CD4-positive, alpha-beta T cell treated with Interleukin-17A for 4 hours (primary cell): ENCODE measurements around the gene PLD4.
"Not testable (repeated sequence)": the region's sequence is repeated elsewhere in the genome, so short reads cannot be mapped to it uniquely, and the experiment has no call there.

Source experiments
- DNase-seq: peaks from one replicate; pipeline ENCODE4 v3.0.0-alpha.2; 2020; ENCODE audit warnings: mixed read lengths

PLD4 gene

DNA sequence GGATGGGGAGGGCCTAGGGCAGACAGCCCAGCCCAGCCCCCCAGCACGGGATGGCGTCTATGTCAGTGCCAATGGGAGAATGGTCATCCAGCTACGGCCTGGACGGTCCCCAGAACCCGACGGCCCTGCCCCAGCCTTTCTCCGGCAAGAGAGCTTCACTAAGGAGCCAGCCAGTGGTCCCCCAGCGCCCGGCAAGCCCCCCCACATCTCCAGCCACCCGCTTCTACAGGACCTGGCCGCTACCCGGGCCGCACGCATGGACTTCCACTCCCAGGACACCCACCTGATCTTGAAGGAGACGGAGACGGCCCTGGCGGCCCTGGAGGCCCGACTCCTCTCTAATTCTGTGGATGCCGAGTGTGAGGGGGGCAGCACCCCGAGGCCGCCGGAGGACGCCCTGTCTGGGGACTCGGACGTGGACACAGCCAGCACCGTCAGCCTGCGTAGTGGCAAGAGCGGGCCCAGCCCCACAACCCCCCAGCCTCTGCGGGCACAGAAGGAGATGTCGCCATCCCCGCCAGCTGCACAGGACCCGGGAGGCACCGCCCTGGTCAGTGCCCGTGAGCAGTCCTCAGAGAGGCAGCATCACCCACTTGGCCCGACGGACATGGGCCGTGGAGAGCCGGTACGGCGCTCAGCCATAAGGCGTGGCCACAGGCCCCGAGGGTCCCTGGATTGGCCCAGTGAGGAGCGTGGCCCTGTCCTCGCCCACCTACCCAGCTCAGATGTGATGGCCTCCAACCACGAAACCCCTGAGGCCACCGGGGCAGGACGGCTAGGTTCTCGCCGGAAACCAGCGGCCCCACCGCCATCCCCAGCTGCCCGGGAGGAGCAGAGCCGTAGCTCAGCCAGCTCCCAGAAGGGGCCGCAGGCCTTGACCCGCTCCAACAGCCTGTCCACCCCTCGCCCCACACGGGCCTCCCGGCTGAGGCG is 37.7 kb upstream of the PLD4 start:
- no peak for DNase-seq

DNA sequence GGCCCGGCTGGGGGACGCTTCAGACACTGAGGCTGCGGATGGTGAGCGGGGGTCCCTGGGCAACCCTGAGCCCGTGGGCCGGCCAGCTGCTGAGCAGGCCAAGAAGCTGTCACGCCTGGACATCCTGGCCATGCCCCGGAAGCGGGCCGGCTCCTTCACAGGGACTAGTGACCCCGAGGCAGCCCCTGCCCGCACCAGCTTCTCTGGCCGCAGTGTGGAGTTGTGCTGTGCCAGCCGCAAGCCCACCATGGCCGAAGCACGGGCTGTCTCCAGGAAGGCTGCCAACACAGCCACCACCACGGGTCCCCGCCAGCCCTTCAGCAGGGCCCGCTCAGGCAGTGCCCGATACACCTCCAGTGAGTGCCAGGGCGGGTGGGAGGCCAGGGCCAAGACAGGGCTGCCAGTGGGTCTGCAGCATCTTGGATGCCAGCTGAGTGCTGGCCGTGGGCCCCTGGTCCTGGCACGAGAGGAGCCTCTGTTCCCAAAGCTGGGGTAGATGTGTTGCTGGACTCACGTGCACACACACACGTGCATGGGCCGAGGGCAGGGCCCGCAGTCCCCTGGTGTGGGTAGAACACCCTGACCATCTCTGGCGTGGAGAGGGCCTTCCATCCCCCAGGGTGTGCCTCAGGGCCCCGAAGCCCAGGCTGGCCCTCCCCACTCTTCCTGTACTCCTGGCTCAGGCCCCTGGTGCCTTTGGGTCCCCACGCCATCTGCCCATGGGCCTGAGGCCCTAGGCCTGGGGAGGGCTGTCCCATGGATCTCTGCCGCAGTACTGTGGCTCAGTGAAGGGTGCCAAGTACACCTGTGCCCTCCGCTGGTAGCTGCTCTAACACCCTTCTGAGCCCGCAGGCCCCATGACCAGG is 36.8 kb upstream of the PLD4 start:
- DNase-seq, result no peak

DNA sequence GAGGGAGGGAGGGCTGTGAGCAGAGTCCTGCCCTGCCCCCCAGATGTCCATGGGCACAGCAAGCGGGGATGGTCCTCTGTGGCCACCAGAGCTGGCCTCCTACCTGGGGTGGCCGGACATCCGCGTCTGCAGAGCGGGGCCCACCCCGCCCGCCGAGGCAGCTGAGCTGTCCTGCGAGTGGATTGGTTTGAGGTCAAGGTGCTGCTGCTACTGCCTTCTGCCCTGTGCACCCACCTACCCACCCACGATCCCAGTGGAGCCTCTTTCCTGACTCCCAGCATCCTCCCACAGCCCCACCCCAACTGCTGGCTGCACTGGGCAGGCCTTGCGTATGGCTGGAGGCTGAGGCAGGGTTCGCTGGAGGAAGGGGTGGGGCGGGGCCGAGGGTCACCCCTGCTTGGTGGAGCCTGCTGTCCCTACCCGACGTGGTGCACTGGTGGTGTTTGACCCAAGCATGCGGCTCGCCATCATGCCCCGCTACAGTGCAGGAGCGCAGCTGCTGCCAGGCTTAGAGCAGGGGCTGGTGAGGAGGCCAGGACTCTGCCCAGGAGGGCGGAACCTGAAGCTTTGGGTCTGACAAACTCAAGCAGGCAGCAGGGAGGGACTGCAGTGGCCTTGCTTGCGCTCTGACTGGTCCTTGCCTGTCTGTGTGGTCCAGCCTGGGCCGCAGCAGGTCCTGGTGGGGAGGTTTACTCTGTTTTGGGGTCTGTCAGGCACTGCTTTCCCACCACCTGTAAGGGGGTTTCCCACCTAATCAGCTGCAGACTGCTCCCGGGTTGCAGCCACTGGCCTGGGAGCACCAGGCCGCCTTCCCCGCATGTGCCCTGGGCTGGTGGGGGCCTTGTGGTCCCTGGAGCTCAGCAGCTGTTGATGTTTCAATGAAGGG is 35.9 kb upstream of the PLD4 start:
- DNase-seq, result no peak

DNA sequence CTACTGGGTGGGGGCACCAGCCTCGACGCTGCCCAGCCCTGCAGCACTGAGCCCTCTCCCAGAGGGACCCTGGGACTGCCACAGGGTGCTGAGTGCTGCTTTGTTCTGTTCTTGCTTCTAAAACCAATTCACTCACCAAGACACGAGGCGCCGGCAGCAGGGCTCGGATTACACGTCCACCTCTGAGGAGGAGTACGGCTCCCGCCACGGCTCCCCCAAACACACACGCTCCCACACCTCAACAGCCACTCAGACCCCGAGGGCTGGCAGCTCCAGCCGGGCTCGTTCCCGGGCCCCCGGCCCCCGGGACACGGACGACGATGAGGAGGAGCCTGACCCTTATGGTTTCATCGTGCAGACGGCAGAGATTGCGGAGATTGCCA is 35.3 kb upstream of the PLD4 start:
- DNase-seq, result no peak

DNA sequence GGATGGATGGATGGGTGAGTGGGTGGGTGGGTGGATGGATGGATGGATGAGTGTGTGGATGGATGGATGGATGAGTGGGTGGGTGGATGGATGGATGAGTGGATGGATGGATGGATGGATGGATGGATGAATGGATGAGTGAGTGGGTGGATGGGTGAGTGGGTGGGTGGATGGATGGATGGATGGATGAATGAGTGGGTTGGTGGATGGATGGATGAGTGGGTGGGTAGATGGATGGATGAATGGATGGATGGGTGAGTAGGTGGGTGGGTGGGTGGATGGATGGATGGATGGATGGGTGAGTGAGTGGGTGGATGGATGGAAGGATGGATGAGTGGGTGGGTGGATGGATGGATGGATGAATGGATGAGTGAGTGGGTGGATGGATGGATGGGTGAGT is 34.4 kb upstream of the PLD4 start:
- not testable (repeated sequence) for DNase-seq

DNA sequence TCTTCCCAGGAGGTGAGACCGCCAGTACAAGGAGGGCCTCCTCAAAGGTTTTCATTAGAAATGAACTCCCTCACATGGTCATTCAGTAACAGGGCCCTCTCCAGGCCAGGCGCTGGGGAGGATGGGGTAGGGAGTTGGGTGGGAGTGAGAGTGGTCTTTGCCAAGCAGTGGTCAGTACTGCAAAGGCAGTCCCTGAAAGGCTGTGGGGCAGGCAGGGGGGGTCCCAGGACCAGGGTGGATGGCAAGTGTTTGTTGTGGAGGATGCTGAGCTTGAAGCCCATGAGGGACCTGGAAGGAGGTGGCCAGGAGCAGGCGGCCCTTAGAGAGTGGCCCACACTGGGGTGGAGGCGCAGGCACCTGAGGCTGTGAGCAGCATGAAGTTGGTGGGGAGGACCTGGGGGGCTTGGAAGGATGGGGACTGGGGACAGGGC is 33.5 kb upstream of the PLD4 start:
- DNase-seq, result no peak

DNA sequence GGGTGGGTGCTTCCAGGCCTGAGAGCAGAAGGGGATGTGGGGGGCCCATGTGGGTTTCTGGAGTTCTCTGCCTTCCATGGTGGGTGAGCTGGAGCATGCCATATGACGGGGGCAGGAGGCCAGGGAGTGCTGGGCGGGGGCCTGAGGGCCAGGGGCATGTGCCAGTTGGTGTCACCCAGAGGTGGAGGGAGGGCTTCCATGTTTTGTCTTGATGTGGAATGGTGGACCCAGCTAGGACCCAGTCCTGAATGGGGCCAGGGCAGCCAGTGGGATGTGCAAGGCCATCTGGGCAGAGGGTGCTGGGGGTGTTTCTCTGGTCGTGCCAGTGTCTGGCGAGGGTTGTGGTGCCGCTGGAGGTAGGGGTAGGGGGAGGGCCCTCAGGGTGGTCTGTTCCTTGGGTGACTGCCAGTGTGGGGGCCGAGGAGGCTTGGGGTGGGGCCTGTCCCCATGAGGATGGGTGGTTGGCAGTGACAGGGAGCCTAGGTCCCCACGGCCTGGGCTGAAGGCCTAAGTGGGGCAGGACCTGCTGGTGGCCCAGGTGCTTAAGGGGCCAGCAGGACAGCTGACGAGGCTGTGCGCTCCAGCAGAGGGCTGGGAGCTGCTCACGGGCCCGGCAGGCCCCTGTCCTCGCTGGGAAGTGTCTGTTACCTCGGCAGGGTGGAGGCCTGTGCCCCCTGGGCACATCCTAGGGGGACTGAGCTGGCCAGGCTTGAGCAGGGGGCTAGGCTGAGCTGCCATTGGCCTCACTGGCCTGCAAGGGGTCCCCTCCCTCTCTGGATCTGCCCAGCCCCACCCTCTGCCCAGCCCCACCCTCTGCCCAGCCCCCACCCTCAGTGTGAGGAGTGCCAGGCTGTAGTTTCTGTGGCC is 32.8 kb upstream of the PLD4 start:
- no peak for DNase-seq

DNA sequence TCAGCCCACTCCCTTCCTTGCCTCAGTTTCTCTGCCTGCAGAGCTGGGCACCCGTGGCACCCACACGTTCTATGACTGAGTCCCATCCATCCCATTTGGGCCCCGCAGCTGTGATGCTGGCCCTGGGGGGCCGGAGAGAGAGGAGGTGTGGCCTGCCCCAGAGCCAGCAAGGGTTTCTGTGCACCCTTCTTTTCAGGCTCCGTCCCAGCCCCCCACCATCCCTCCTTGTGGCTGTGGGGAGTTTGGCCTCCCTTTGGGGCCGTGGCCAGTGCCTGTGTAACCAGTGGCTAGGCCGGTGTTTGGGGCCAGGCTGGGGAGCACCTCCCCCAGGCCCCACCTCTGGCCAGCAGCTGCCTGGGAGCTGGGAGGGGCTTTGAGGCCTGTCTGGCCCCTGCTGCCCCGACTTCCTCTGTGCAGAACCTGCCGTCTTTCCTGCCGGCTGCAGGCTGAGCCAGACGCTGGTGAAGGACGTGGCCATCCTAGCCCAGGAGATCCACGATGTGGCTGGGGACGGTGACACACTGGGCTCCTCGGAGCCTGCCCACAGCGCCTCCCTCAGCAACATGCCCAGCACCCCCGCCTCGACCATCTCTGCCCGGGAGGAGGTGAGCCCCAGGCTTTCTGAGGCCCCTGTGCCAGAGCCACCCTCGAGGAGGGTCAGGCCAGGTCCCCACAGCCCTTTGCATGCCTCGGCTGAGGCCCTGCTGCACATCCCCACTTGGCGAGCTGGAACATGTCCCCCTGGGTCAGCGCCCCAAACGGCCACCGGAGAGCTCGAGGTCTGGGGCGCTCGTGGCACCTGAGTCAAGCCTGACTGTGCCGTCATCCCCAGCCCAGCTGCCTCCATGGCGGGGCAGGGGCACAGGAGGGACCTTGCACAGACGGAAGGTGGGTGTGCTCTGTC is 31.9 kb upstream of the PLD4 start:
- DNase-seq, result no peak

DNA sequence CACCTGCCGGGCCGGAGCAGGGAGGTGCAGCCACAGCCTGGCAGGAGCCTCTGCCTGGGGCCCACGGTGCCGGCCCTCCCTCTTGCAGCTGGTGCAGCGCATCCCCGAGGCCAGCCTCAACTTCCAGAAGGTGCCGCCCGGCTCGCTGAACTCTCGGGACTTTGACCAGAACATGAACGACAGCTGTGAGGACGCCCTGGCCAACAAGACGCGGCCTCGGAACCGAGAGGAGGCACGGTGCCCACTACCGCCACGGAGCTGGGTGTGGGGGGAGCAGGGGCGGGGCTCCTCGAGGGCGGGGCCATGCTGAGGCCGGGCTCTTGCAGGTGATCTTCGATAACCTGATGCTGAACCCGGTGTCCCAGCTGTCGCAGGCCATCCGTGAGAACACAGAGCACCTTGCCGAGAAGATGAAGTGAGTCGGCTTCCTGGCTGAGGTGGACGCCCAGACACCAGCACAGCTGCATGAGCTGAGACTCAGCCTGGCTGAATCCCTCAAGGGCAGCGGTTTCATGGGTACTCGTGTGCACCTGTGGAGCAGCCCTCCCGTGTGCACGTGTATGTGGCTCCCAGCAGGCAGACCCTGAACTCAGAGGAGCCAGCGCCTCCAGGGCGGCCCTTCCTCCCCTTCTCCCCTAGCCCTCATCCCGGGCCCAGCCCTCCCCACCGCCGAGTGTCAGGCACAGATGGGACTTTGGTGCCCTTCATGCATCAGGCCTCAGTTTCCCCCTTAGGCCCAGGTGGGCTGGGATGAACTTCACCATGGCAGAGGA is 31.1 kb upstream of the PLD4 start:
- DNase-seq, result no peak

DNA sequence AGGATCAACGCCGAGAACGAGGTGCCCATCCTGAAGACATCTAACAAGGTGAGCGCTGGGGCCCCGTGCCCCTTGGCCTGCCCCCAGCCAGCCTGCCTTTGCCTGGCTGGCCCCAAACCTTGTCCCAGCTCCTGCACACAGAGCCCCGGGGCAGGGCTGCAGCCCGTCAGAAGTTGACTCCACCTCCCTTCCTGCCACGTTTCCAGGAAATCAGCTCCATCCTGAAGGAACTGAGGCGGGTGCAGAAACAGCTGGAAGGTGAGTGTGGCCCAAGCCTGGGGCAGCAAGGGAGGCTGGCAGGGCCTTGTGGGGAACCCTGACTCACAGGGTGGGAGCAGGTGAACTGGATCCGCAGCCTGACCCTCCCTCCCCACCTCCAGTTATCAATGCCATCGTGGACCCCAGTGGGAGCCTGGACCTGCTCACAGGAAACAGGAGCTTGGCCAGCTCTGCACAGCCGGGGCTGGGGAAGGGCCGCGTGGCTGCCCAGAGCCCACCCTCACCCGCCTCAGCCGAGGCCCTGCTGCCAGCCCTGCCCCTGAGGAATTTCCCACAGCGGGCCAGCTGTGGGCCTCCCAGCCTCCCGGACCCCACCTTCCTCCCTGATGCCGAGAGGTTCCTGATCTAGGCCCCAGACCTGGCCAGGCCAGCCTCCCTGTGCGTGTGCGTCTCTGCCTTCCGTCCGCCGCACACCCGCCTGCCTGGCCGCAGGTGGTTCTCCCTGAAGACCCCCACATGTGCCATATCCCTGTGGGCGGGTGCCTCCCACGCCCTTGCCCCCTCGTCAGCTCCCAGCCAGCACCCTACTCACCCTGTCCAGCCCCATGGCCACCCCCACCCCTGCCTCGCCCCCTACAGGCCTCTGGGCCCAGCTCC is 30.1 kb upstream of the PLD4 start:
- no peak for DNase-seq

DNA sequence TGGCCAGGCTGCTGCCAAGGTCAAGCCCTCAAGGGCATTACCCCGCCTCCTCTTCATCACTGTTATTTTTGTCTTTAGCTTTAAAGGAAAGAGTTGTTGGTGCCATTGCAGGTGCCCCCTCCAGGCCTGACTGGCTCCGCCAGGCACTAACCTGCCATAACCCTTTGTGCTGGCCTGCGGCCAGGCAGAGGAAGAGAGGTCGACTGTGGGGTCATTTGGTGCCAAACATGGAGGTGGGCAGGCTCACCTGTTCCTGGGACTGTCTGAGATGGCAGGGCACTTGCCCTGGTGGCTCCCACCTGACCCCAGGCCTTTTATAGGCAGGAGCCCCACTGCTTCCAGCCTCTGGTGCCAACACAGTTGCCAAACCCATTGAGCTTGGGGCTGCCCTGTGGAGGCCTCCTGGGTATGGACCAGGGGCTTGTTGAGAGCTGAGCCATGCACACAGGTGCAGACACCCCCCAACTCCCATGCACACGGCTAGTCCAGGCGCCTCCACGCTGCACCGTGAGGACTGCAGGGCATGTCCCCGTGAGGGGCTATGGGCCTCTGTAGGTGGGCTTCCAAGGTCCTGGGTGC is 29.4 kb upstream of the PLD4 start:
- no peak for DNase-seq

DNA sequence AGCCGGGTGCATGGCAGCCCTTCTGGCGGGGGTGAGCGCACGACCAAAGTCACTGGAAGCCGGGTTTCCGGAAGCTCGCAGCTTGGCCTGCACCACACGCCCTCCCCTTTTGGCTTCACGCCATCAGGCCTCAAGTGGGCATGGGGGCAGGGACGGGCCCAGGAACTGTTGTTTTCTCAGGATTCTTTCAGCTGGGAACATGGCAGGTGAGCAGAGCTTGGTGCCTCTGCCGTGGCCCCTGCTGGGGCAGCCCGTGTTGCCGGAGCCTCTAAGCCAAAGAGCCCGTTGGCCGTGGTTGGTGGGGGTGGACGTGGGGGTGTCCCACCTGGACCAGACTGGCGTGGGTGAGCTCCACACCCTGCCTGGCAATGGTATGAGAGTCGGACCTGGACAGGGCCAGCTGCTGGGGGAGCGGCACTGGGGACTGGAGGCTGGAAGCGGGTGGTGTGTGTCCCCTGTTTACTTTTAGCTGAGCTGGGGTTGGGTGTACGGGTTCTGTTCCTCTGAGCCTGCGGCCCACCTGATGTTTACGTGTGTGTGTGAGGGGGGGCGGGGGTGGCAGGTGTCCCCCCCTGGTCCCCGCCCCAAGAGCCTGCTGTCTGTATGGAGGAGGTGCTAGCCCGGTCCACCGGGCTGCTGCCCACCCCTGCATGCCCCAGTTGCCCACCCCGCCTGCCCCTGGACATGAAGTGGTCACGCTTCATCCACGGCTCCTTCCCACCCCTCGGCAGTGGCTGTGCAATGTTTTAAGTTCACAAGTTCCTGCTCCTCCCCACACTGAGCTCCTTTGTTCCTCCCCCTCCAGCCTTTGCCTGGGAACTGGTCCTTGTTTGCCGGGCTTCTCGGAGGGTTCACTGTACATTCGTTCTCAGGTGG is 28.7 kb upstream of the PLD4 start:
- no peak for DNase-seq

DNA sequence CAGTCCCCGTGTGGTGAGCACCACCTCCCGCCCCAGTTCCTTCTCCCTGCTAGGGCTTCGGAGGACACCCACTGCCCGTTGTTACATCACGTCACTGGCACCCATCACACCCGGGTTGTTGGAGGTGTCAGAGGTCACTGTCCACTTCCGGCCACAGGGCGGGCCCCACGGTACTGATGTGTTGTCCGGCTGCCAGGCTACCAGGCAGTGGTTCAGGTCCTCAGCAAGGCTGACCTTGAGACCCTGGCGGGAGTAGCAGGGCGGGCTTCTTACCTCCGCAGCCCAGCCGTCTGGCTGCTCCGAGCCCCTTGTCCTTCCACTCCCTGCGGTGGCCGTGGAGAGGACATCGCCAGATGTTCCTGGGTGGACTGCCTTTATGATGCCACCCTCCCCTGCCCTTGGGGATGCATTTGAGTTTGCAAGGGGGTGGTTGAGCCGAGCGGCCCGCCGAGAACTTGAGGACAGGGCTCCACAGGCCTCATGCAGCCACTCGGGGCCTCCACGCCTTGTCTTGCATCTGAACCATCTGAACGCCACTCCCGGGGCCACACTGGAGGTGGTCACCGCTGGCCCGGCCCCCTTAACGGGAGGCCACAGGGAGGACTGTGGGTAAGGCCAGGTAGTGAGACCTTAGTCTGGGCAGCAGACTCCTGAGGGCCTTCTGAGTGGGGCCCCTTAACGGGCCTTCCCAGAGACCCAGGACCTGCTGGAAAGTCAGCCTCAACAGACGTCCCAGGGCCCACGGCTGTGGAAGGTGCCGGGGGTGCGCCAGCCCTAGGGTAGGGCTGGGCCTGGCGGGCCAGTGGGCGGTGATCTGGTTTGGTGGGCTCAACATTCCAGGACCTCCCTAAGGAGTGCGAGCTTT is 27.1 kb upstream of the PLD4 start:
- DNase-seq, result no peak

DNA sequence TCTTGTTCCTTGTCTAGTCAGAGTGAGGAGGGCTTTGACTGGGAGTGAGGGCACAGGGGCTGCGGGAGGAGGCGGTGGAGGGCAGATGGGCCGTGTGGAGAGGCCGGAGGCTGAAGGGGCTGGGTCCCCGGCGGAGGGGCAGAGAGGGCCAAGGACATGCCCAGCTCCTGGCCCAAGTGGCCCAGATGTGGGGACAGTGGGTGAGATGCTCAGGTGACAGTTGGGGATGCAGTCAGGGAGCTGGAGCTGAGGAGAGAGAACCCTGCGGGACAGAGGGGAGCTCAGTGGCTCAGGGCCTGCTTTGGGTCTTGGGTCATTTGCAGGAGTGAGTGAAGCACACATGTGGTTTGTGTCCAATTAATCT is 26.5 kb upstream of the PLD4 start:
- DNase-seq, result no peak

DNA sequence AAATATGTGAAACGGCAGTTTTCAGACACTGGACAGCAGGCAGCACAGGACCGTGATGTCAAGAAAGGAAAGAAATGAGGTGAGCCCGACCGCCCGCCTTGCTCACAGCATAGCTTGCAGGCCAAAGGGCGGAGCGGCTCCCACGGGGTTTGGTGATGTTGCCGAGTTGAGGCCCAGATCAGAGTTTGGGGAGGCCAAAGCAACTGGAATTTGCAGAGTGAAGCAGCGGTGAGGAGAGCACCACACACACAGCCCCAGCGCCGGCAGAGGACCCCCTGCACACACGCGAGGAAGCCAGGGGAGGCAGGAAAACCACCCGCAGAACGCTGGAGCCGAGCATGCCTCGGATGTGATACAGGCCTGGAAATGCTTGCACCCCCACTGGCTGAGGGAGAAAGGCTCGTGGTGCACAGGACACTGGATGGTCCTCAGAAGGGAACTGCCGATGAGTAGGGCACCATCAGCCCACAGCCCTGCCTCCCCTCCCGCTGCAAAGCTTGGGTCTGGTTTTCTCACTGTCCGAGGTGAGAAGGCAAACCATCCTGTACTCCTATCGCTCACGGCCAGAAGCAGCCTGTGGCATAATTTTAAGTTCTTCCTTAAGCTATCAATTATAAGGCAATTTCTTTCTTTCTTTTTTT is 25.7 kb upstream of the PLD4 start:
- no peak for DNase-seq

DNA sequence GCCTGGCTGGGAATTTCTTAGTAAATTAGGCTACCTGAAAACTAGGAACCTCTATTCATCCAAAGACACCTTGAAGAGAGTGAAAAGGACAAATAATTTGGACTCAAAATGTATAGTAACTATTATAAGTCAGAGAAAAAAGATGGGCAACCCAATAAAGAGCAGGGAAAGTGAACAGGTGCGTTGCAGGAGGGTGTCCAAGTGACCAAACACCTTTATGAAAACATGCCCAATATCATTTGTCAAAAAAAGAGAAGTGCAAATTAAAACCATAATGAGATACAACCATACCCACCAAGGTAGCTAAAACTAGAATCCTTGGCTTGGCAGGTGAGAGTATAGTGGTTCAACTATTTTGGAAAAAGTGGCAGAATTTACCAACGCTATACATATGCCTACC is 24.9 kb upstream of the PLD4 start:
- no peak for DNase-seq
